ENCODE data around the gene PTCD2. TPM values are rescaled to one million over a fixed set of nuclear protein-coding genes. Genes with fewer than 3 reads are reported as not detected.
A peak's percentile ranks its signal among the peaks of the same experiment; 100 is the strongest.

The PTCD2 gene
- total RNA-seq, 6 experiments from 2014 or later = 4.3 to 8.5 (median 6.7) TPM

DNA sequence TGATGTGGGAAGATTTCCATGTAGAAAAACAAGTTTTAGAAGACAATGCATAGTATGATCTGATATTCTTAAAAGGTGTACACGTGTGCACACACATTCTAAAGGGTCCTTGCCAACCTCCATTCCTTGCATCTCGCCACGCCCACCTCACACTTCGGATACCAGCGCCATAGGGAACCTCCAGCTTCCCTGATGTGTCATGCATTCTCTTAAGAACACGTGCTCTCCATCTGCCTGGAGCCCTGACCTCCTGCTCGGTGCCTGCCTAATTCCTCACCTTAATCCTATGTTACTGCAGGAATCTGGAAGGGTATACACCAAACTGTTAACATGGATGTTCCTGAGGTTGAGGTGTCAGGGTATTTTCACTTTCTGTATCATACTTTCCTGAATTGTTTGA is 63.1 kb downstream of the PTCD2 start:
- Histone ChIP-seq H3K4me3 (no peak overlapping the region), H3K27me3 (no peaks in the 10 kb centered on the region), H3K4me1 (no peaks in the 10 kb centered on the region), H3K36me3 (no peaks in the 10 kb centered on the region), H3K27ac (no peak overlapping the region), H3K9me3 (no peaks in the 10 kb centered on the region)
- 74% methylated on average over 6 of the region's 7 CpGs for WGBS (ENCODE audit: insufficient coverage, low coverage, low lambda C conversion rate, missing lambda C conversion rate)
- no peak for ATAC-seq
- no peak for DNase-seq
- TF ChIP-seq, protein P1, sequence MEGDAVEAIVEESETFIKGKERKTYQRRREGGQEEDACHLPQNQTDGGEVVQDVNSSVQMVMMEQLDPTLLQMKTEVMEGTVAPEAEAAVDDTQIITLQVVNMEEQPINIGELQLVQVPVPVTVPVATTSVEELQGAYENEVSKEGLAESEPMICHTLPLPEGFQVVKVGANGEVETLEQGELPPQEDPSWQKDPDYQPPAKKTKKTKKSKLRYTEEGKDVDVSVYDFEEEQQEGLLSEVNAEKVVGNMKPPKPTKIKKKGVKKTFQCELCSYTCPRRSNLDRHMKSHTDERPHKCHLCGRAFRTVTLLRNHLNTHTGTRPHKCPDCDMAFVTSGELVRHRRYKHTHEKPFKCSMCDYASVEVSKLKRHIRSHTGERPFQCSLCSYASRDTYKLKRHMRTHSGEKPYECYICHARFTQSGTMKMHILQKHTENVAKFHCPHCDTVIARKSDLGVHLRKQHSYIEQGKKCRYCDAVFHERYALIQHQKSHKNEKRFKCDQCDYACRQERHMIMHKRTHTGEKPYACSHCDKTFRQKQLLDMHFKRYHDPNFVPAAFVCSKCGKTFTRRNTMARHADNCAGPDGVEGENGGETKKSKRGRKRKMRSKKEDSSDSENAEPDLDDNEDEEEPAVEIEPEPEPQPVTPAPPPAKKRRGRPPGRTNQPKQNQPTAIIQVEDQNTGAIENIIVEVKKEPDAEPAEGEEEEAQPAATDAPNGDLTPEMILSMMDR (IDR thresholded peaks at IDR 0.05) = no peak
- TF ChIP-seq POLR2A (IDR thresholded peaks at IDR 0.05) = no peak
- intact Hi-C loops (cut with DNase I) = no loop called here

DNA sequence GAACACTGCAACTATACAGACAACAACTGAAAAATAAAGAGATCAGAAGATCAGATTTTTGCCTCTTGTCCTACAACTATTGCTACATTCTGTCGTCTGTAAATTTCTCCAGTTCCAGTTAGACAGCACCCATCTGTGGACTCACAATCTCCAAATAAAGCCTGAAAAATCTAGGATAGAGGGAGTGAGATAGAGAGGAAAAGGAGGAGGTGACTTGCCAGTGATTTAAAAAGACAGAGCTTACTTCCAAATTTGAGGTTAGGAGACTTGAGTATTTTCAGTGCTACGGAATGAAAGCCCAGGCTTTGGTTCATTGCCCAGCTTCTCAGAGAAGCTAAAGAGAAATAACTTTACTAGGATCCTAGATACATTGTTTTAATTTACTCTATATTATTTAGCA is 63.6 kb downstream of the PTCD2 start:
- TF ChIP-seq, protein P1 (IDR thresholded peaks at IDR 0.05) = no peak
- TF ChIP-seq POLR2A (IDR thresholded peaks at IDR 0.05) = no peak
- no peaks in the 10 kb centered on the region for H3K27me3 ChIP-seq
- H3K36me3 ChIP-seq = no peaks in the 10 kb centered on the region
- ATAC-seq = no peak
- H3K9me3 ChIP-seq = no peaks in the 10 kb centered on the region
- intact Hi-C loops (cut with DNase I) = no loop called here
- H3K4me1 ChIP-seq = no peaks in the 10 kb centered on the region
- H3K27ac ChIP-seq = no peak overlapping the region
- no peak overlapping the region for H3K4me3 ChIP-seq
- 83% methylated on average over 2 of the region's 2 CpGs for WGBS (ENCODE audit: insufficient coverage, low coverage, low lambda C conversion rate, missing lambda C conversion rate)
- no peak for DNase-seq

DNA sequence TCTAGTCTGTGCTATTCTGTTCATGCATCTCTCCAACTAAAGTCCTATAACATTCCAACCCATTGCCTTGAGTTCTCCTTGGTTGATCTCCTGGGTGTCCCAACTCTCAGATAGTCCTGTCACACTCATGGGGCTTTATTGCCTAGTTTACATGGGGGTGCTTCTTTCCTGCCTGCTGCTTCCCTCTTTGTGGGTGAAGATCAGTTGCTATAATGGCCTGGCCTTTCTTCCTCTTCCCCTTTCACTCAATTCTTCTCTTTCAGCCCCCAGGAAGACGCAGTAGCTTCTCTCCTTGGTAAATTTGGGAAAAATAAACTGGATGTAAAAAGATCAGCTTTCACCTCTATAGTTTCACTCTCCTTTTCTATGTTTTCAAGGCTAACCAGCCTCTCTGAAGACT is 66.5 kb downstream of the PTCD2 start:
- peak in 3 of 4 donors; percentile 38 to 44 (median 39) for ATAC-seq

DNA sequence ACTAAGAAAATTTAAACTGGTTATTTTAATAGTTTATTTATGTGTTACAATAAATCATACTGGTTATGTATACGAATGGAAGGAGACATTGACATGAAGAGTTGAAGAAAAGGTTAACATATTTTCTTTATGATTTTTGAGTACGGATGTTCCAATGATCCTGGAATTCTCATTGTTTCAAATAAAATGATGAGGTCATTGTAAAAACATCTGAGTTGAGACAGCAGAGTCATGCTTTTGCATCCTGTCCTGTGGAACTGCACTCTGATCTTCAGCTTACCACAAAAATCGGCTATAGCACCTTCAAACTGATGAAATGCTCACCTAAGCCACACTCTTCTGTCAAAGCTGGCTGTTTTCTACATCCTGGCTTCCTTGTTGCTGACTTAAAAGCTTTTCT is 67.8 kb downstream of the PTCD2 start:
- intact Hi-C loops (cut with DNase I) = no loop called here
- H3K27me3 ChIP-seq = no peaks in the 10 kb centered on the region
- TF ChIP-seq, protein P1 (IDR thresholded peaks at IDR 0.05) = no peak
- TF ChIP-seq POLR2A (IDR thresholded peaks at IDR 0.05) = no peak
- ATAC-seq (peak in 1 of 4 donors; percentile 17), DNase-seq (no peak)
- no peak overlapping the region for H3K4me3 ChIP-seq
- 36% methylated on average over 3 of the region's 3 CpGs for WGBS (ENCODE audit: insufficient coverage, low coverage, low lambda C conversion rate, missing lambda C conversion rate)
- no peaks in the 10 kb centered on the region for H3K4me1 ChIP-seq
- no peaks in the 10 kb centered on the region for H3K36me3 ChIP-seq
- no peak overlapping the region for H3K27ac ChIP-seq
- H3K9me3 ChIP-seq = no peaks in the 10 kb centered on the region

More for the DNA sequence above, 66.5 kb downstream of the PTCD2 start:
- Histone ChIP-seq H3K27me3 (no peaks in the 10 kb centered on the region), H3K4me3 (no peak overlapping the region), H3K4me1 (no peaks in the 10 kb centered on the region), H3K36me3 (no peaks in the 10 kb centered on the region), H3K27ac (no peak overlapping the region), H3K9me3 (no peaks in the 10 kb centered on the region)
- no peak for TF ChIP-seq POLR2A (IDR thresholded peaks at IDR 0.05)
- TF ChIP-seq, protein P1 (IDR thresholded peaks at IDR 0.05) = no peak
- WGBS (ENCODE audit: insufficient coverage, low coverage, low lambda C conversion rate, missing lambda C conversion rate) = 46% methylated on average over 1 of the region's 1 CpG
- no peak for DNase-seq
- intact Hi-C loops (cut with DNase I) = no loop called here

DNA sequence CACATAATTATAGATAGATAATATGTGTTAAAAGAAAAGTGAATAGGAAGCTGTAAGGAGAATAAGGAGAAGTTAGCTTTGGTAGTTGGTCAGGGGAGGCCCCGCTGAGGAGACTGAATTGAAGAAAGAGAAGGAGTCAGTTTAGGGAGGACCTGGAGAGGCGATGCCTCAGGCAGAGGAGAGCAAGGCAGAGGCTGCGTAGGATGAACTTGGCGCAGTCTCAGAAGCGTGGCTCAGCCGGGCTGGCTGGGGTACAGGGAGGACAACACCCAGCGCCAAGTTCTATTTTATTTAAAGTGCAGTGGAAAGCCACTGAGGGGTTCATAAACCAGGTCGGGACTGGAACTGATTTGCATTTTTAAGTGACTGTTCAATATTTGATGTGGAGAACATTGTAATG is 68.5 kb downstream of the PTCD2 start:
- ATAC-seq (no peak), DNase-seq (no peak)
- intact Hi-C loops (cut with DNase I) = no loop called here
- Histone ChIP-seq H3K27me3 (no peaks in the 10 kb centered on the region), H3K4me1 (no peaks in the 10 kb centered on the region), H3K27ac (no peak overlapping the region), H3K36me3 (no peaks in the 10 kb centered on the region), H3K4me3 (no peak overlapping the region), H3K9me3 (no peaks in the 10 kb centered on the region)
- WGBS (ENCODE audit: insufficient coverage, low coverage, low lambda C conversion rate, missing lambda C conversion rate) = 85% methylated on average over 4 of the region's 8 CpGs
- TF ChIP-seq, protein P1 (IDR thresholded peaks at IDR 0.05) = no peak
- TF ChIP-seq POLR2A (IDR thresholded peaks at IDR 0.05) = no peak

All from right lobe of liver (tissue), 6 donors.